Mammary epithelial cell (primary cell): ENCODE results near the gene UNC79.

Source experiments
- EZH2 ChIP-seq: IDR thresholded peaks from 2 replicates; pipeline ENCODE4 v1.6.1; 2012; ENCODE audit warnings: low read length, inconsistent platforms, borderline replicate concordance
- TF ChIP-seq, protein P1 (sequence below), 2 donors: IDR thresholded peaks in 1 of 2; conservative IDR thresholded peaks in 1 of 2; 2 replicates each; pipeline ENCODE4 v1.5.1; 2011 to 2012; ENCODE audit warnings: inconsistent platforms in 2 of 2, low read length in 2 of 2, mild to moderate bottlenecking in 2 of 2, control low read depth in 1 of 2, low read depth in 1 of 2; ENCODE audit not compliant: insufficient read depth in 1 of 2; ENCODE audit errors: extremely low read depth in 1 of 2

DNA sequence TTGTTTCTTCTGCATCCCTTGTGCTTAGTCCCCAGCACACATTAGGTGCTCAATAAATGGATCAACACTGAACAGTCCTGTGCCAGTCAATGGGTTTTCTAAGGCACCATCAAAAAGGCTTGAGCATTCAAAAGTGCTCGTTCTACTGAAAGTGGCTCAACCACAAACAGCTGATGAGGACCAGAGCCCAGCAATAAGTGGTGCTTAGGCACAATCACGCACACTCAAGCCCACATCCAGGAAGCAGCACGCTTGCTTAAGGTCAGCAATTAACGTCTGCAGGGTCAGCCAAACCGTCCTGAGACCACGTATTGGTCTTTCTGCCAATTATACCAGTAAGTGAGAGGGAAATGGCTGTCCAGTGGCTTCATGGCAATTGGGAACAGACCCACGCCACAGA lies 301.0 kb downstream of the UNC79 start:
- TF ChIP-seq, protein P1, sequence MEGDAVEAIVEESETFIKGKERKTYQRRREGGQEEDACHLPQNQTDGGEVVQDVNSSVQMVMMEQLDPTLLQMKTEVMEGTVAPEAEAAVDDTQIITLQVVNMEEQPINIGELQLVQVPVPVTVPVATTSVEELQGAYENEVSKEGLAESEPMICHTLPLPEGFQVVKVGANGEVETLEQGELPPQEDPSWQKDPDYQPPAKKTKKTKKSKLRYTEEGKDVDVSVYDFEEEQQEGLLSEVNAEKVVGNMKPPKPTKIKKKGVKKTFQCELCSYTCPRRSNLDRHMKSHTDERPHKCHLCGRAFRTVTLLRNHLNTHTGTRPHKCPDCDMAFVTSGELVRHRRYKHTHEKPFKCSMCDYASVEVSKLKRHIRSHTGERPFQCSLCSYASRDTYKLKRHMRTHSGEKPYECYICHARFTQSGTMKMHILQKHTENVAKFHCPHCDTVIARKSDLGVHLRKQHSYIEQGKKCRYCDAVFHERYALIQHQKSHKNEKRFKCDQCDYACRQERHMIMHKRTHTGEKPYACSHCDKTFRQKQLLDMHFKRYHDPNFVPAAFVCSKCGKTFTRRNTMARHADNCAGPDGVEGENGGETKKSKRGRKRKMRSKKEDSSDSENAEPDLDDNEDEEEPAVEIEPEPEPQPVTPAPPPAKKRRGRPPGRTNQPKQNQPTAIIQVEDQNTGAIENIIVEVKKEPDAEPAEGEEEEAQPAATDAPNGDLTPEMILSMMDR (conservative IDR thresholded peaks at IDR 0.05 in 1 of 2, IDR thresholded peaks at IDR 0.05 in 1 of 2; ENCODE audit: extremely low read depth in 1 of 2, insufficient read depth in 1 of 2, low read depth in 1 of 2, low read length in 2 of 2) = no peak
- no peak for TF ChIP-seq EZH2
